T-cell (primary cell): Measurements from ENCODE around the gene ANAPC16. TPM values are rescaled to one million over a fixed set of nuclear protein-coding genes. Genes with fewer than 3 reads are reported as not detected.
"Not testable (repeated sequence)": the region's sequence is repeated elsewhere in the genome, so short reads cannot be mapped to it uniquely, and the experiment has no call there.

Source experiments
- ATAC-seq, 4 experiments: fragments of 200-7000 bp in 3 of 4; fragments of 150-1000 bp in 1 of 4; cut with Tn5 transposase; replicated peaks in 1 of 4; 1 replicate in 3 of 4; 2 replicates in 1 of 4; pipeline ENCODE4 v1.10.0; 2021; ENCODE audit warnings: moderate library complexity in 3 of 4, mild to moderate bottlenecking in 2 of 4, moderate number of reproducible peaks in 1 of 4
- CTCF ChIA-PET, 2 donors: fragments of 300-600 bp; sonication (Branson Sonifier 250); formaldehyde crosslinking; loops; one replicate each; lab custom pipeline; 2022; ENCODE audit warnings: antibody characterized with exemption in 2 of 2; lab: Charles Lee
- POLR2A ChIA-PET, 2 donors: fragments of 300-600 bp; sonication (Branson Sonifier 250); formaldehyde crosslinking; loops; one replicate each; lab custom pipeline; 2022; ENCODE audit warnings: antibody characterized with exemption in 2 of 2; lab: Charles Lee
- DNase-seq, 35 experiments: peaks; one replicate each; pipeline versions ENCODE4 v3.0.0 to v3.0.0-alpha.2; 2013 to 2023
- H3K27ac ChIP-seq: one replicate; pipeline ENCODE4 v1.5.1; 2013; ENCODE audit warnings: low read length
- H3K27me3 ChIP-seq, 2 experiments: replicated peaks in 1 of 2; 1 replicate in 1 of 2; 2 replicates in 1 of 2; pipeline versions ENCODE4 v1.6.1 to v1.7.0; 2013; ENCODE audit warnings: low read length in 1 of 2, mixed read lengths in 1 of 2; ENCODE audit not compliant: control insufficient read depth in 2 of 2, insufficient read depth in 2 of 2; ENCODE audit errors: extremely low read depth in 1 of 2
- H3K36me3 ChIP-seq, 2 donors: 1 replicate in 1 of 2; 2 replicates in 1 of 2; pipeline versions ENCODE4 v1.6.1 to v1.7.0; 2013; ENCODE audit warnings: low read length in 1 of 2; ENCODE audit not compliant: control insufficient read depth in 2 of 2, insufficient read depth in 1 of 2; ENCODE audit errors: extremely low read depth in 1 of 2
- H3K4me1 ChIP-seq, 2 experiments: 1 replicate in 1 of 2; 2 replicates in 1 of 2; pipeline versions ENCODE4 v1.6.1 to v1.7.0; 2013; ENCODE audit warnings: low read length in 2 of 2, mixed read lengths in 1 of 2; ENCODE audit not compliant: insufficient read depth in 2 of 2, control insufficient read depth in 1 of 2; ENCODE audit errors: extremely low read depth in 1 of 2
- H3K4me3 ChIP-seq, 2 donors: 1 replicate in 1 of 2; 2 replicates in 1 of 2; pipeline versions ENCODE4 v1.5.1 to v1.7.0; 2013; ENCODE audit warnings: mild to moderate bottlenecking in 2 of 2, low read length in 1 of 2, moderate library complexity in 1 of 2; ENCODE audit not compliant: control insufficient read depth in 1 of 2; ENCODE audit errors: extremely low read depth in 1 of 2
- H3K9me3 ChIP-seq: 2 replicates; pipeline ENCODE4 v1.7.0; 2013
- H3K27ac Mint-ChIP-seq, 2 donors: one replicate each; pipeline ENCODE4 v1.8.0; 2020 to 2021; ENCODE audit warnings: mild to moderate bottlenecking in 2 of 2, mixed read lengths in 2 of 2
- H3K27me3 Mint-ChIP-seq, 2 donors: one replicate each; pipeline ENCODE4 v1.8.0; 2021 to 2022; ENCODE audit warnings: mixed read lengths in 2 of 2
- H3K36me3 Mint-ChIP-seq: one replicate; pipeline ENCODE4 v1.8.0; 2021; ENCODE audit warnings: mixed read lengths
- H3K4me1 Mint-ChIP-seq, 3 donors: one replicate each; pipeline ENCODE4 v1.8.0; 2020 to 2022; ENCODE audit warnings: mixed read lengths in 3 of 3, mild to moderate bottlenecking in 1 of 3
- H3K4me3 Mint-ChIP-seq, 3 donors: one replicate each; pipeline ENCODE4 v1.8.0; 2020 to 2022; ENCODE audit warnings: mild to moderate bottlenecking in 3 of 3, mixed read lengths in 3 of 3, moderate library complexity in 3 of 3
- H3K9me3 Mint-ChIP-seq, 3 donors: one replicate each; pipeline ENCODE4 v1.8.0; 2020 to 2022; ENCODE audit warnings: mixed read lengths in 3 of 3
- WGBS: methylation state at CpG from one replicate; pipeline ENCODE4 v1.1.5; 2013; ENCODE audit warnings: missing lambda C conversion rate; ENCODE audit not compliant: insufficient coverage; 5-methylcytosine and 5-hydroxymethylcytosine counted together
- total RNA-seq, 35 experiments: library from RNA in 6 of 35; stranded (reverse) in 6 of 35; fragments of 120-200 nt in 1 of 35; gene quantifications; one replicate each; pipeline versions ENCODE4 v1.2.1 to v1.2.4 and lab custom pipeline; 2013 to 2026

Gene ANAPC16
- total RNA-seq, 5 donors from 2014 or later (not counting 1 experiment from before 2014, with no cell fraction given) = 97.9 to 119 (median 106) TPM

- CTCF ChIA-PET = interaction anchor here in 1 of 2 donors (0.7 kb wide), 1 partner anchor 13 kb away, joined by 6 read pairs; no protein-coding TSS in a partner anchor
These were observed 52.8 kb downstream of the ANAPC16 start for GRCh38 chr10:72268475-72269200.

DNA sequence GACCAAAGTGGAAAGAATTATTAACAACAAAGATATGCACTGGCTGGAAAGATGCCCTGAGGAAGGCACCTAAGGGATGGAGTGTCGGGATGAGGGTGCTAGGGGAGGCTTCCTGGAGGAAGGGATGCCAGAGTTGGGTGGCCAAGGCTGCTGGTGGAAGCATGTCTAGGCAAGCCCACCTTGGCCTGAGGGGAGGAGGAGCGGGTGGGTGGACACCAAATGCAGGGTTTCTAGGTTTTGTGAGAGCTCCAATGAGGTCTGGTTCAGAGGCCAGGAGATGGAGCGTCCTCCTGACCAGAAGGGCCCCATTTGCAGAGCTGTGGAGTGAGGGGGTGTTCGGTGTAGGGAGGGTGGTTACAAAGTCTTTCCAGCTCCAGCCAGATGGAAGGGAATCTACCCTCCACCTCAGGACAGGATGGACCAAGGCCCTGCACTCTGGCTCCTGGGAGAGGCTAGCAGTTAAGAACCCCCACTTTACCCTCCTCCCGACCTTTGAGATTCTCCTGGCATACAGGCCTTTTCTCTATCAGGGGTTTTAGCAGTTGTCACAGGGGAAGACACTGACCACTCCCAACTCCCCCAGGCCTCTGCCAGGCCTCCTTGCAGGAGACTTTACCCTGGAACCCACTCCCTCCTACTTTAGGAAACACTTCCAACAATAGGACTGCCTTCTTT lies 54.9 kb downstream of the ANAPC16 start:
- Mint-ChIP-seq H3K4me1 (peaks cover 34 to 37% (median 34%) of the 10 kb centered on the region in 3 donors), H3K27ac (peak overlapping the region; percentile 13 to 68), H3K9me3 (no peaks in the 10 kb centered on the region), H3K36me3 (peaks cover 8% of the 10 kb centered on the region), H3K27me3 (no peaks in the 10 kb centered on the region), H3K4me3 (no peak overlapping the region)
- H3K9me3 ChIP-seq = no peaks in the 10 kb centered on the region
- no peak overlapping the region for H3K4me3 ChIP-seq
- peaks cover 6 to 11% of the 10 kb centered on the region in 2 donors for H3K36me3 ChIP-seq
- no peak overlapping the region for H3K27ac ChIP-seq
- ATAC-seq (no peak), DNase-seq (no peak)
- no peaks in the 10 kb centered on the region for H3K27me3 ChIP-seq
- ChIA-PET POLR2A (no interaction called here), CTCF (interaction anchor here (0.5 to 0.6 kb wide), 2 partner anchors 59 to 68 kb away, joined by 3 read pairs; no protein-coding TSS in a partner anchor)
- H3K4me1 ChIP-seq = peaks cover 3 to 30% of the 10 kb centered on the region in 2 experiments
- WGBS = 94% methylated on average over 3 of the region's 5 CpGs

More at GRCh38 chr10:72268475-72269200, 52.8 kb downstream of the ANAPC16 start:
- H3K4me3 Mint-ChIP-seq, ATAC-seq, DNase-seq, H3K27ac Mint-ChIP-seq, H3K27me3 ChIP-seq, H3K9me3 Mint-ChIP-seq, H3K4me3 ChIP-seq, H3K36me3 ChIP-seq, H3K36me3 Mint-ChIP-seq, H3K27ac ChIP-seq, H3K9me3 ChIP-seq, H3K27me3 Mint-ChIP-seq: not testable (repeated sequence)
- 100% methylated on average over 1 of the region's 5 CpGs for WGBS
- POLR2A ChIA-PET = interaction anchor here (0.7 to 1.1 kb wide), 2 partner anchors 9 to 11 kb away, joined by 4 to 12 read pairs; no protein-coding TSS in a partner anchor
- H3K4me1 Mint-ChIP-seq = peaks cover 34 to 39% (median 38%) of the 10 kb centered on the region in 3 donors
- peaks cover 3 to 23% of the 10 kb centered on the region in 2 experiments for H3K4me1 ChIP-seq

- Histone ChIP-seq H3K4me3 (peak overlapping the region; percentile 87 to 95), H3K4me1 (peaks cover 7 to 48% of the 10 kb centered on the region in 2 experiments), H3K27ac (peak overlapping the region; percentile 53), H3K36me3 (peaks cover 6 to 17% of the 10 kb centered on the region in 2 donors), H3K9me3 (no peaks in the 10 kb centered on the region), H3K27me3 (no peaks in the 10 kb centered on the region)
- whole genome bisulfite sequencing = 35% methylated on average over 10 of the region's 28 CpGs
- POLR2A ChIA-PET = interaction anchor here (0.5 to 3.6 kb wide), 10 partner anchors 12 to 184 kb away, joined by 3 to 18 read pairs (median 4); no protein-coding TSS in a partner anchor
- Mint-ChIP-seq H3K27ac (peak overlapping the region; percentile 66 to 93), H3K4me3 (peak overlapping the region; percentile 92 to 99 (median 92)), H3K4me1 (peaks cover 45 to 50% (median 50%) of the 10 kb centered on the region in 3 donors), H3K9me3 (no peaks in the 10 kb centered on the region), H3K36me3 (peaks cover 11% of the 10 kb centered on the region), H3K27me3 (no peaks in the 10 kb centered on the region)
- peak in 1 of 4 experiments; percentile 0 for ATAC-seq
- DNase-seq = peak in 5 of 35 experiments; percentile 19 to 43 (median 30)
- CTCF ChIA-PET = interaction anchor here in 1 of 2 donors (0.6 to 3.8 kb wide), 8 partner anchors 12 to 224 kb away, joined by 3 to 26 read pairs (median 8); no protein-coding TSS in a partner anchor
These were observed 57.0 kb downstream of the ANAPC16 start for GRCh38 chr10:72272689-72273409.

DNA sequence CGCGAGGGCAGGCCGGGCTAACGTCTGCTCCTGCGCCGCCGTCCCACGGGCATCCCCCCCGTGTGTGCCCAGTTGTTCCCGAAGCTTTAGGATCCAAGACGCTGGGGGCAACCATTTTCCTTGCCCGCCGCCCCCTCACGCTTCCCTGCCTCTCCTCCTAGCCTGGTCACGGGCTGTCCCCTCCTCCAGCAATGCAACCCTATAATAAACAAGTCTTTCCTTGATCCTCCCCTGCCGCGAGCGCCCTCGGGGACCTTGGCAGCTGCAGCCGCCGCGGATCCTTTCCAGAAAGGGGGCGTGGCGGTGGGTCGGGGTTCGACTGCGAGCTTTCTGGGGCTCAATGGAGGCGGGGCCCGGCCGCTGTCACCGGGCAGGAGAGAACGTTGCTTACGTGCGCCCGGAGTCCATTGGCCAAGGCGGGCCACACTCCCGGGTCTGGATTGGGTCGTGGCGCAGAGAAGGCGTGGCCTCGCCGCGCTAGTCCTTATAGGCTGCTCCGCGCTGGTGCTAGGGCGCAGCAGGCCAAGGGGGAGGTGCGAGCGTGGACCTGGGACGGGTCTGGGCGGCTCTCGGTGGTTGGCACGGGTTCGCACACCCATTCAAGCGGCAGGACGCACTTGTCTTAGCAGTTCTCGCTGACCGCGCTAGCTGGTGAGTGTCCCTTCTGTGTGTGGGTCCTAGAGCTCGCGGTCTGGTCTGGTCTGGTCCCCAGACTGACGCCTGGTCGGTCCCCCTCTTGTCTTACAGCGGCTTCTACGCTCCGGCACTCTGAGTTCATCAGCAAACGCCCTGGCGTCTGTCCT lies 57.8 kb downstream of the ANAPC16 start, which contains the start of gene DDIT4:
Gene DDIT4, plus strand, starts transcription at position 515 of the 803 bp plus-strand sequence. CDS start 293 bp downstream, outside the sequence.
- POLR2A ChIA-PET = interaction anchor here (0.6 to 3.6 kb wide), 9 partner anchors 13 to 183 kb away, joined by 3 to 18 read pairs (median 4); no protein-coding TSS in a partner anchor
- peak; percentile 88 to 99 (median 98) for DNase-seq
- CTCF ChIA-PET = interaction anchor here in 1 of 2 donors (0.6 to 3.8 kb wide), 8 partner anchors 13 to 225 kb away, joined by 3 to 26 read pairs (median 8); no protein-coding TSS in a partner anchor
- no peaks in the 10 kb centered on the region for H3K27me3 Mint-ChIP-seq
- no peaks in the 10 kb centered on the region for H3K27me3 ChIP-seq
- ATAC-seq = peak; percentile 89 to 95 (median 93)
- WGBS = under 1% methylated on average over 60 of the region's 67 CpGs
- H3K4me3 ChIP-seq = peak within 1 kb of the TSS; percentile 87 to 95
- H3K4me1 ChIP-seq = peaks cover 7 to 48% of the 10 kb centered on the region in 2 experiments
- H3K4me3 Mint-ChIP-seq = peak within 1 kb of the TSS; percentile 92 to 99 (median 92)
- H3K4me1 Mint-ChIP-seq = peaks cover 45 to 58% (median 50%) of the 10 kb centered on the region in 3 donors
- H3K27ac Mint-ChIP-seq = peak within 1 kb of the TSS; percentile 93
- H3K9me3 ChIP-seq = no peaks in the 10 kb centered on the region
- H3K36me3 ChIP-seq = peaks cover 6 to 17% of the 10 kb centered on the region in 2 donors
- peak within 1 kb of the TSS; percentile 88 for H3K27ac ChIP-seq
- no peaks in the 10 kb centered on the region for H3K9me3 Mint-ChIP-seq
- H3K36me3 Mint-ChIP-seq = peaks cover 11% of the 10 kb centered on the region

- no peaks in the 10 kb centered on the region for H3K9me3 Mint-ChIP-seq
- peak in 3 of 35 experiments; percentile 23 to 34 (median 29) for DNase-seq
- H3K4me1 Mint-ChIP-seq = peaks cover 43 to 58% (median 50%) of the 10 kb centered on the region in 3 donors
- no peaks in the 10 kb centered on the region for H3K27me3 ChIP-seq
- H3K4me3 Mint-ChIP-seq = peak overlapping the region; percentile 92 to 99 (median 92)
- ChIA-PET POLR2A (interaction anchor here (0.6 to 3.6 kb wide), 12 partner anchors 8 to 821 kb away, joined by 3 to 18 read pairs (median 5); no protein-coding TSS in a partner anchor), CTCF (interaction anchor here (0.9 to 3.8 kb wide), 17 partner anchors 14 to 226 kb away, joined by 3 to 26 read pairs (median 6); no protein-coding TSS in a partner anchor)
- H3K36me3 ChIP-seq = peaks cover 6 to 17% of the 10 kb centered on the region in 2 donors
- H3K27me3 Mint-ChIP-seq = no peaks in the 10 kb centered on the region
- 0% methylated on average over 34 of the region's 40 CpGs for WGBS
- peaks cover 7 to 48% of the 10 kb centered on the region in 2 experiments for H3K4me1 ChIP-seq
- no peaks in the 10 kb centered on the region for H3K9me3 ChIP-seq
- peak overlapping the region; percentile 93 for H3K27ac Mint-ChIP-seq
- ATAC-seq = peak; percentile 5 to 15 (median 12)
- H3K27ac ChIP-seq = peak overlapping the region; percentile 88
- peak overlapping the region; percentile 77 to 87 for H3K4me3 ChIP-seq
- peaks cover 11% of the 10 kb centered on the region for H3K36me3 Mint-ChIP-seq
These were observed 58.5 kb downstream of the ANAPC16 start for GRCh38 chr10:72274213-72274729.
